Esophagus muscularis mucosa (tissue), 4 donors: ENCODE results near the gene ZFAND6. TPM values are rescaled to one million over a fixed set of nuclear protein-coding genes. Genes with fewer than 3 reads are reported as not detected.

Source experiments
- DNase-seq: peaks from one replicate; pipeline ENCODE4 v3.0.0-alpha.2; 2017; ENCODE audit errors: extremely low spot score
- H3K27ac ChIP-seq, 4 donors: fragments of 200-600 bp; sonication (generic); replicated peaks in 1 of 4; 1 replicate in 3 of 4; 2 replicates in 1 of 4; pipeline ENCODE4 v1.5.1; 2016 to 2019; ENCODE audit warnings: mild to moderate bottlenecking in 1 of 4
- H3K27me3 ChIP-seq, 4 donors: fragments of 200-600 bp; sonication (generic); one replicate each; pipeline versions ENCODE4 v1.5.1 to v1.6.0; 2016 to 2019
- H3K36me3 ChIP-seq, 4 donors: fragments of 200-600 bp; sonication (generic); one replicate each; pipeline ENCODE4 v1.5.1; 2016 to 2019
- H3K4me1 ChIP-seq, 4 donors: fragments of 200-600 bp; sonication (generic); one replicate each; pipeline ENCODE4 v1.5.1; 2016 to 2019
- H3K4me3 ChIP-seq, 4 donors: fragments of 200-600 bp; sonication (generic); 1 replicate in 2 of 4; 2 replicates in 2 of 4; pipeline ENCODE4 v1.5.1; 2016 to 2019; ENCODE audit warnings: mild to moderate bottlenecking in 4 of 4, moderate library complexity in 1 of 4
- H3K9me3 ChIP-seq, 4 donors: fragments of 200-600 bp; sonication (generic); 1 replicate in 3 of 4; 2 replicates in 1 of 4; pipeline ENCODE4 v1.5.1; 2016 to 2019
- EP300 ChIP-seq: sonication (generic); formaldehyde crosslinking; IDR thresholded peaks from one replicate; pipeline ENCODE4 v1.6.1; 2017; ENCODE audit warnings: antibody characterized with exemption
- POLR2A ChIP-seq: fragments of 450-650 bp; IDR thresholded peaks from one replicate; pipeline ENCODE4 v1.6.1; 2017; ENCODE audit warnings: antibody characterized with exemption, moderate library complexity, mild to moderate bottlenecking, low read depth
- POLR2AphosphoS5 ChIP-seq, 2 donors: sonication (generic); formaldehyde crosslinking; IDR thresholded peaks; one replicate each; pipeline ENCODE4 v1.6.1; 2017; ENCODE audit warnings: antibody characterized with exemption in 2 of 2
- WGBS: methylation state at CpG from one replicate; pipeline ENCODE4 v1.1.5; 2018; 5-methylcytosine and 5-hydroxymethylcytosine counted together
- intact Hi-C: fragments of 100-400 bp; cut with DNase I; formaldehyde crosslinking; loops from one replicate; pipeline ENCODE4 v1.15.1; 2023
- total RNA-seq, 4 donors: library from RNA; depleted of rRNA; stranded (reverse); fragments of >200 nt; gene quantifications; one replicate each; pipeline versions ENCODE4 v1.1.0 to v1.2.1, GENCODE V29; 2016
- TF ChIP-seq, protein P1 (sequence below), 3 experiments: fragments of 200-600 bp in 2 of 3; fragments of 450-650 bp in 1 of 3; sonication (generic) in 2 of 3; IDR thresholded peaks; one replicate each; pipeline ENCODE4 v1.5.1; 2017 to 2019; ENCODE audit warnings: antibody characterized with exemption in 3 of 3, mild to moderate bottlenecking in 2 of 3, moderate library complexity in 1 of 3

The ZFAND6 gene
- total RNA-seq, 4 donors from 2014 or later = 80.2 to 134 (median 107) TPM

DNA sequence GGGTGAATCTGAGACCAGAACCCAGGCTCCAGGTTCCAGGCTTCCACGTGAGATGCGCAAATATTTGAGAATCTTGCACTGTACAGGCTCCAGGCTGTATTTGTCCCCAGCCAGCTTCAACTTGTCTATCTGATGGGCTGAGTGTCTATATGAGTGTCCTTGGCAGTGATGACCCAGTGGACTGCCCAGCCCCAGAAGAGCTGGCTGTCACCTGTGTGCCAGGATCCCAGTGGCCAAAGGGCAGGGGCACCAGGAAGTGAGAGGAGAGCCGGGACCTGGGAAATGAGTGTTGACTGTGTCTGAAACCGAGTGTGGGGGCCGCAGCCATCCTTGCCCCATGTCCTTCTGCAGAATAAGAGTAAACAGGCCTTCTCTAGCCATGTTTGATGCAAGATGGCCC, 103.7 kb downstream of the ZFAND6 start:
- Histone ChIP-seq H3K27ac (no peak overlapping the region), H3K9me3 (no peaks in the 10 kb centered on the region), H3K4me1 (peaks cover 0 to 17% (median 12%) of the 10 kb centered on the region in 4 donors), H3K27me3 (no peaks in the 10 kb centered on the region), H3K36me3 (peaks cover 0 to 69% (median 44%) of the 10 kb centered on the region in 4 donors), H3K4me3 (no peak overlapping the region)
- no peak for TF ChIP-seq EP300
- 80% methylated on average over 5 of the region's 5 CpGs for WGBS
- intact Hi-C loops = no loop called here
- no peak for DNase-seq

DNA sequence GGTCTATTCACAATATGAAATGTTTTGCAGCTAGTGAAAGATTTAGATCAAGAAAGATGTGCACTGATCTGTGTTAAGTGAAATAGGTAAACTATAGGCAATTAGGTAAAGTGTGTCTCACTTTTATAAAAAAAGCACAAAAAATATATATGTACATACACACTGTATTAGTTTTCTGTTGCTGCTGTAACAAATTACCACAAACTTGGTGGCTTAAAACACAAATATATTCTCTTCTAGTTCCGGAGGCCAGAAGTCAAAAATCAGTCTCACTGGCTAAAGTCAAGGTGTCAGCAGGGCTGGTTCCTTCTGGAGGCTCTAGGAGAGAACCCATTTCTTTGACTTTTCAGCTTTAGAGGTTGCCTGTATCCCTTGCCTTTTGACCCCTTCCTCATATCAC, 104.4 kb downstream of the ZFAND6 start:
- H3K4me1 ChIP-seq = peaks cover 0 to 17% (median 12%) of the 10 kb centered on the region in 4 donors
- H3K9me3 ChIP-seq = no peaks in the 10 kb centered on the region
- intact Hi-C loops = no loop called here
- no peak overlapping the region for H3K27ac ChIP-seq
- H3K4me3 ChIP-seq = no peak overlapping the region
- H3K27me3 ChIP-seq = no peaks in the 10 kb centered on the region
- no peak for TF ChIP-seq EP300
- TF ChIP-seq POLR2AphosphoS5 (IDR thresholded peaks at IDR 0.05) = no peak
- no peak for TF ChIP-seq POLR2A
- TF ChIP-seq, protein P1, sequence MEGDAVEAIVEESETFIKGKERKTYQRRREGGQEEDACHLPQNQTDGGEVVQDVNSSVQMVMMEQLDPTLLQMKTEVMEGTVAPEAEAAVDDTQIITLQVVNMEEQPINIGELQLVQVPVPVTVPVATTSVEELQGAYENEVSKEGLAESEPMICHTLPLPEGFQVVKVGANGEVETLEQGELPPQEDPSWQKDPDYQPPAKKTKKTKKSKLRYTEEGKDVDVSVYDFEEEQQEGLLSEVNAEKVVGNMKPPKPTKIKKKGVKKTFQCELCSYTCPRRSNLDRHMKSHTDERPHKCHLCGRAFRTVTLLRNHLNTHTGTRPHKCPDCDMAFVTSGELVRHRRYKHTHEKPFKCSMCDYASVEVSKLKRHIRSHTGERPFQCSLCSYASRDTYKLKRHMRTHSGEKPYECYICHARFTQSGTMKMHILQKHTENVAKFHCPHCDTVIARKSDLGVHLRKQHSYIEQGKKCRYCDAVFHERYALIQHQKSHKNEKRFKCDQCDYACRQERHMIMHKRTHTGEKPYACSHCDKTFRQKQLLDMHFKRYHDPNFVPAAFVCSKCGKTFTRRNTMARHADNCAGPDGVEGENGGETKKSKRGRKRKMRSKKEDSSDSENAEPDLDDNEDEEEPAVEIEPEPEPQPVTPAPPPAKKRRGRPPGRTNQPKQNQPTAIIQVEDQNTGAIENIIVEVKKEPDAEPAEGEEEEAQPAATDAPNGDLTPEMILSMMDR (IDR thresholded peaks at IDR 0.05) = no peak
- H3K36me3 ChIP-seq = peaks cover 0 to 71% (median 38%) of the 10 kb centered on the region in 4 donors
- no peak for DNase-seq
- WGBS = 100% methylated on average over 1 of the region's 1 CpG

- Histone ChIP-seq H3K4me3 (no peak overlapping the region), H3K27me3 (no peaks in the 10 kb centered on the region), H3K36me3 (peaks cover 4 to 56% (median 15%) of the 10 kb centered on the region in 4 donors), H3K4me1 (no peaks in the 10 kb centered on the region), H3K9me3 (no peaks in the 10 kb centered on the region), H3K27ac (no peak overlapping the region)
- 87% methylated on average over 8 of the region's 8 CpGs for WGBS
- no peak for DNase-seq
- TF ChIP-seq, protein P1 (IDR thresholded peaks at IDR 0.05) = no peak
- TF ChIP-seq EP300 (no peak), POLR2AphosphoS5 (IDR thresholded peaks at IDR 0.05) (no peak), POLR2A (no peak)
- intact Hi-C loops = no loop called here
Measured at GRCh38 chr15:80167936-80168335, 108.5 kb downstream of the ZFAND6 start.

- TF ChIP-seq POLR2A (no peak), EP300 (no peak), POLR2AphosphoS5 (IDR thresholded peaks at IDR 0.05) (no peak)
- TF ChIP-seq, protein P1 (IDR thresholded peaks at IDR 0.05) = no peak
- peaks cover 0 to 4% (median under 1%) of the 10 kb centered on the region in 4 donors for H3K4me1 ChIP-seq
- no peak overlapping the region for H3K27ac ChIP-seq
- DNase-seq = no peak
- WGBS = 76% methylated on average over 5 of the region's 5 CpGs
- no peak overlapping the region for H3K4me3 ChIP-seq
- no peaks in the 10 kb centered on the region for H3K9me3 ChIP-seq
- peaks cover 4 to 54% (median 10%) of the 10 kb centered on the region in 4 donors for H3K36me3 ChIP-seq
- H3K27me3 ChIP-seq = no peaks in the 10 kb centered on the region
- intact Hi-C loops = no loop called here
Measured at GRCh38 chr15:80168421-80168820, 108.9 kb downstream of the ZFAND6 start.

DNA sequence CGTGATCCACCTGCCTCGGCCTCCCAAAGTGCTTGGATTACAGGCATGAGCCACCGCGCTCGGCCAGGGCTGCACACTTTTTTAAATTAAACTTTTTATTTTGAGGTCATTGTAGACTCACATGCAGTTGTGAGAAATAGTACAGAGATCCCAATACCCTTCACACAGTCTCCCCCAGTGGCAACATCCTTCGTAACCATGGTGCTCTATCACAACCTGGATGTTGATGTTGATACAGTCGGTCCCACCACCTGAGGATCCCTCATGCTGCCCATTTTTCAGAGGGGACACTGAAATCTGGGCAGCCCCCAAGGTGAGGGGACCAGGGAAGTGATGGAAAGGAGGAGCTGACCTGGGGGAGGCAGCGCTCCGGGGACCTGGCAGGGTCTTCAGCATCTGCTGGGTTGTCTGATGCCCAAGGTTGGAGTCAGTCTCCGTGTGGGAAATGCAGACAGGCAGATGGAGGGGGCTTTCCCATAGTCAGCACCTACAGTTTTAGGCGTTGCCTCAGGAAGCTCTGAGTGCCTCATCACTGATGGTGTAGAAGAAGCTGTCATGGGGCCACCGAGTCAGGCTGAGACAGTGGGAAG, 110.4 kb downstream of the ZFAND6 start:
- TF ChIP-seq, protein P1 (IDR thresholded peaks at IDR 0.05) = no peak
- TF ChIP-seq POLR2A (no peak), EP300 (no peak), POLR2AphosphoS5 (IDR thresholded peaks at IDR 0.05) (no peak)
- no peak for DNase-seq
- H3K4me1 ChIP-seq = peaks cover 5 to 15% (median 11%) of the 10 kb centered on the region in 4 donors
- H3K27ac ChIP-seq = no peak overlapping the region
- no peaks in the 10 kb centered on the region for H3K9me3 ChIP-seq
- intact Hi-C loops = no loop called here
- H3K27me3 ChIP-seq = no peaks in the 10 kb centered on the region
- 98% methylated on average over 11 of the region's 12 CpGs for WGBS
- peaks cover 4 to 49% (median 12%) of the 10 kb centered on the region in 4 donors for H3K36me3 ChIP-seq
- no peak overlapping the region for H3K4me3 ChIP-seq
